ENCODE data around the gene MYO9B. TPM values are rescaled to one million over a fixed set of nuclear protein-coding genes. Genes with fewer than 3 reads are reported as not detected.

MYO9B gene
- total and polyA plus RNA-seq, 9 of the 15 experiments (the other 6 are each of a cell fraction or from before 2014, with no cell fraction given), result 2.4 to 77.6 (median 23.0) TPM

- TF ChIP-seq HOXB6 (CRISPR knock-in tag; IDR thresholded peaks at IDR 0.05; ENCODE audit: borderline replicate concordance) (no peak), CEBPG (CRISPR knock-in tag; IDR thresholded peaks at IDR 0.05) (0 out of 2 replicates have a peak, but pooled peaks have one; percentile 21), CEBPG (tag; conservative IDR thresholded peaks at IDR 0.05 in 1 of 2, IDR thresholded peaks at IDR 0.05 in 1 of 2) (no peak), CXXC5 (CRISPR knock-in tag; IDR thresholded peaks at IDR 0.05) (0 out of 2 replicates have a peak, but pooled peaks have one; percentile 21), MNT (conservative IDR thresholded peaks at IDR 0.05) (peak in 1 of 2 experiments; percentile 37; a peak in 1 of 4 replicates), ZNF12 (CRISPR knock-in tag; IDR thresholded peaks at IDR 0.05) (peak; percentile 59; the same call in 1 of the 2 replicates), C11orf30 (IDR thresholded peaks at IDR 0.05; ENCODE audit: low read depth) (peak; percentile 76), THRB (CRISPR knock-in tag; conservative IDR thresholded peaks at IDR 0.05) (0 out of 2 replicates have a peak, but pooled peaks have one; percentile 11), TCF15 (CRISPR knock-in tag; IDR thresholded peaks at IDR 0.05) (no peak), ZNF384 (IDR thresholded peaks at IDR 0.05; ENCODE audit: low read depth, low read length) (peak; percentile 90), NR4A1 (CRISPR knock-in tag; IDR thresholded peaks at IDR 0.05) (no peak), NR4A1 (tag; IDR thresholded peaks at IDR 0.05) (no peak), TRIM25 (IDR thresholded peaks at IDR 0.05; ENCODE audit: borderline replicate concordance) (no peak), ZNF395 (CRISPR knock-in tag; IDR thresholded peaks at IDR 0.05) (0 out of 2 replicates have a peak, but pooled peaks have one; percentile 67), BCL6 (CRISPR knock-in tag; IDR thresholded peaks at IDR 0.05) (no peak), POLR2B (IDR thresholded peaks at IDR 0.05; ENCODE audit: low read depth, partially characterized antibody) (peak; percentile 60), HDAC8 (tag; IDR thresholded peaks at IDR 0.05) (no peak), ZBED1 (IDR thresholded peaks at IDR 0.05) (0 out of 2 replicates have a peak, but pooled peaks have one; percentile 35)
Observed at GRCh38 chr19:17220207-17220758, 144.7 kb downstream of the MYO9B start (continued).
